NB4 (cell line): ENCODE results near the gene MPPED1.

Source experiments
- CTCF ChIP-seq: IDR thresholded peaks from one replicate; pipeline ENCODE4 v1.5.1; 2012; ENCODE audit warnings: low read depth, low read length
- POLR2A ChIP-seq: IDR thresholded peaks from 2 replicates; pipeline ENCODE4 v1.6.1; 2011; ENCODE audit warnings: mild to moderate bottlenecking; ENCODE audit not compliant: insufficient read length; ENCODE audit errors: extremely low read depth

- TF ChIP-seq POLR2A (no peak), CTCF (no peak)
Observed at GRCh38 chr22:43509337-43509736, 97.5 kb downstream of the MPPED1 start.
